A673 (cell line): ENCODE data around the gene PIK3C2A.

ENCODE experiments used
- CTCF ChIP-seq: fragments of 300-800, 200-600 bp; sonication (generic); conservative IDR thresholded peaks from 2 replicates; pipeline ENCODE4 v1.5.1; 2017; ENCODE audit warnings: low read depth, mild to moderate bottlenecking, antibody characterized with exemption, low read length, moderate library complexity, mixed read lengths
- EZH2 ChIP-seq: fragments of 200-600 bp; sonication (generic); IDR thresholded peaks from 2 replicates; pipeline ENCODE4 v1.6.1; 2017; ENCODE audit warnings: borderline replicate concordance, low read depth, mild to moderate bottlenecking, mixed read lengths, antibody characterized with exemption, low read length; ENCODE audit not compliant: poor library complexity, severe bottlenecking

GRCh38 chr11:17163736-17164135, 44.0 kb downstream of the PIK3C2A start:
- TF ChIP-seq CTCF (no peak), EZH2 (no peak)
